K562 (cell line): ENCODE data around the gene PCCA. TPM values are rescaled to one million over a fixed set of nuclear protein-coding genes. Genes with fewer than 3 reads are reported as not detected.
A peak's percentile ranks its signal among the peaks of the same experiment; 100 is the strongest.

Experiments
- ATAC-seq: fragments of 200-7000 bp; cut with Tn5 transposase; 3 replicates; pipeline ENCODE4 v1.9.1; 2020; ENCODE audit warnings: moderate library complexity
- BruUV-seq: library from RNA; stranded (reverse); fragments of 400-500 nt; replicated peaks from 2 replicates; lab custom pipeline; 2021; lab: Mats Ljungman, UMichigan
- CTCF ChIA-PET: fragments of 300-600 bp; formaldehyde crosslinking; extraction: SDS; loops from one replicate; lab custom pipeline; 2021; ENCODE audit warnings: low intra/inter-chr PET ratio; lab: Yijun Ruan, JAX
- POLR2A ChIA-PET: fragments of 300-600, 350-650 bp; sonication (Branson Sonifier 250); formaldehyde crosslinking; extraction: SDS; loops from one replicate; lab custom pipeline; 2021; ENCODE audit warnings: antibody characterized with exemption, inconsistent platforms; lab: Yijun Ruan, JAX
- DNase-seq, 4 experiments: peaks; one replicate each; pipeline versions ENCODE4 v3.0.0 to v3.0.0-alpha.2; 2011 to 2018; ENCODE audit warnings: low spot score in 3 of 4, mixed read lengths in 3 of 4; ENCODE audit errors: extremely low read depth in 1 of 4
- FAIRE-seq: peaks from 2 replicates; lab custom pipeline; 2011; peaks lifted over from hg19 to GRCh38; lab: Jason Lieb, UNC
- H2AFZ ChIP-seq: 2 replicates; pipeline ENCODE4 v1.6.0; 2011; ENCODE audit warnings: low read depth, low read length, control low read depth, inconsistent platforms
- H3K27ac ChIP-seq: fragments of 200-600 bp; 3 replicates; pipeline ENCODE4 v1.8.0; 2011; ENCODE audit warnings: low read depth, mild to moderate bottlenecking, control low read depth, inconsistent platforms, low read length, moderate library complexity, mixed read lengths; ENCODE audit errors: extremely low read depth
- H3K27me3 ChIP-seq, 2 experiments: fragments of 300-600 bp in 1 of 2; 2 replicates in 1 of 2; 3 replicates in 1 of 2; pipeline versions ENCODE4 v1.6.0 to v1.8.0; 2011; ENCODE audit warnings: inconsistent platforms in 2 of 2, low read length in 2 of 2, mild to moderate bottlenecking in 1 of 2, mixed read lengths in 1 of 2, moderate library complexity in 1 of 2; ENCODE audit not compliant: control insufficient read depth in 2 of 2, insufficient read depth in 2 of 2
- H3K36me3 ChIP-seq: fragments of 300-600 bp; 3 replicates; pipeline ENCODE4 v1.8.0; 2011; ENCODE audit warnings: mild to moderate bottlenecking, low read length, inconsistent platforms; ENCODE audit not compliant: control insufficient read depth, insufficient read depth
- H3K4me1 ChIP-seq, 2 experiments: fragments of 200-600 bp in 1 of 2; replicated peaks in 1 of 2; 2 replicates in 1 of 2; 3 replicates in 1 of 2; pipeline versions ENCODE4 v1.5.1 to v1.8.0; 2011; ENCODE audit warnings: inconsistent platforms in 2 of 2, low read length in 2 of 2, mild to moderate bottlenecking in 1 of 2, mixed read lengths in 1 of 2, moderate library complexity in 1 of 2; ENCODE audit not compliant: control insufficient read depth in 2 of 2, insufficient read depth in 2 of 2
- H3K4me2 ChIP-seq: 2 replicates; pipeline ENCODE4 v1.6.1; 2011; ENCODE audit warnings: low read length, control low read depth, inconsistent platforms, mixed read lengths; ENCODE audit not compliant: insufficient read depth
- H3K4me3 ChIP-seq: fragments of 200-600 bp; sonication (generic), shearing (Covaris generic); 2 replicates; pipeline ENCODE4 v1.5.1; 2016; ENCODE audit warnings: control low read depth, inconsistent platforms
- H3K79me2 ChIP-seq: fragments of 200-600 bp; 3 replicates; pipeline ENCODE4 v1.8.0; 2011; ENCODE audit warnings: low read length, inconsistent platforms; ENCODE audit not compliant: control insufficient read depth, insufficient read depth
- H3K9ac ChIP-seq, 2 experiments: 2 replicates each; pipeline versions ENCODE4 v1.6.0 to v1.6.1; 2011; ENCODE audit warnings: low read depth in 2 of 2, low read length in 2 of 2, control low read depth in 1 of 2, inconsistent platforms in 1 of 2, mild to moderate bottlenecking in 1 of 2, mixed read lengths in 1 of 2; ENCODE audit not compliant: insufficient read depth in 1 of 2
- H3K9me1 ChIP-seq: one replicate; pipeline ENCODE4 v1.6.0; 2011; ENCODE audit warnings: inconsistent platforms, mild to moderate bottlenecking, low read length, moderate library complexity; ENCODE audit not compliant: control insufficient read depth, insufficient read depth
- H3K9me3 ChIP-seq: replicated peaks from 2 replicates; pipeline ENCODE4 v1.5.1; 2011; ENCODE audit warnings: low read depth, low read length, inconsistent platforms; ENCODE audit not compliant: control insufficient read depth, insufficient read depth
- H4K20me1 ChIP-seq: replicated peaks from 2 replicates; pipeline ENCODE4 v1.6.1; 2011; ENCODE audit warnings: low read length, inconsistent platforms, mixed read lengths; ENCODE audit not compliant: control insufficient read depth, insufficient read depth
- GMEB1 ChIP-seq: fragments of 250-450 bp; sonication (Bioruptor Pico); IDR thresholded peaks from 2 replicates; pipeline ENCODE4 v1.4.0; 2020; ENCODE audit warnings: mild to moderate bottlenecking
- KLF6 ChIP-seq: fragments of 250-450 bp; sonication (Bioruptor Pico); IDR thresholded peaks from 2 replicates; pipeline ENCODE4 v1.4.0; 2020; ENCODE audit warnings: mild to moderate bottlenecking, moderate library complexity, borderline replicate concordance
- POLR2G ChIP-seq: fragments of 200-400 bp; formaldehyde crosslinking; IDR thresholded peaks from 2 replicates; pipeline ENCODE4 v1.6.1; 2017; ENCODE audit warnings: low read depth, mild to moderate bottlenecking, antibody characterized with exemption, low read length, moderate library complexity
- RUNX1 ChIP-seq: sonication (generic); IDR thresholded peaks from 2 replicates; pipeline ENCODE4 v1.6.1; 2016; ENCODE audit warnings: antibody characterized with exemption, low read depth
- WGBS: fragments of 100-300 bp; shearing (Covaris generic); methylation state at CpG from one replicate; pipeline ENCODE4 v1.1.6; 2016; ENCODE audit warnings: low coverage, mixed read lengths; ENCODE audit not compliant: insufficient coverage; ENCODE audit errors: missing lambda C conversion rate; 5-methylcytosine and 5-hydroxymethylcytosine counted together
- in situ Hi-C: fragments of 300-500 bp; cut with MboI; formaldehyde crosslinking; loops from 4 replicates; pipeline ENCODE4 v1.15.0; 2018; ENCODE audit warnings: inconsistent platforms, mixed read lengths
- intact Hi-C: fragments of 100-400 bp; cut with micrococcal nuclease; formaldehyde crosslinking; loops from 2 replicates; pipeline ENCODE4 v1.14.2; 2022
- polyA plus RNA-seq, 8 experiments: library from polyadenylated mRNA; depleted of rRNA in 4 of 8; stranded (reverse) in 5 of 8; unstranded in 3 of 8; fragments of >200 nt; fragmentation: Nextera tagmentation in 2 of 8; fragmentation: Illumina TruSeq in 1 of 8; extraction: Ambion mirVana in 2 of 8; extraction: Trizol in 1 of 8; gene quantifications; 2 replicates each; pipeline versions ENCODE4 v1.2.1 to v1.2.3, GENCODE V29; 2011 to 2014; ENCODE audit warnings: inconsistent platforms in 1 of 8, missing spikeins in 1 of 8
- total RNA-seq, 7 experiments: library from RNA; depleted of rRNA in 6 of 7; stranded (reverse); fragments of >200 nt in 6 of 7; fragmentation: Illumina TruSeq in 2 of 7; extraction: Trizol in 2 of 7; gene quantifications; 2 replicates each; pipeline versions ENCODE4 v1.2.1 to v1.2.3, GENCODE V29; 2011 to 2021; ENCODE audit warnings: low replicate concordance in 1 of 7

PCCA gene
- total and polyA plus RNA-seq, 9 of the 15 experiments (the other 6 are each of a cell fraction or from before 2014, with no cell fraction given) = 5.2 to 14.1 (median 9.7) TPM

GRCh38 chr13:100532090-100532766 lies 443.3 kb downstream of the PCCA start:
- BruUV-seq = no TSS peak
- no peaks in the 10 kb centered on the region for H3K9me1 ChIP-seq
- intact Hi-C loops (no loop called here), in situ Hi-C loops (loop anchor here (25.0 kb wide), 1 partner anchor 870 kb away; no protein-coding TSS in a partner anchor)
- no peaks in the 10 kb centered on the region for H4K20me1 ChIP-seq
- H3K27me3 ChIP-seq = peaks cover 0 to 7% of the 10 kb centered on the region in 2 experiments; a peak in 3 of 5 replicates
- ATAC-seq (no peak), DNase-seq (no peak), FAIRE-seq (no peak)
- TF ChIP-seq KLF6 (CRISPR knock-in tag) (no peak), POLR2G (peak; percentile 39; the same call in 1 of the 2 replicates), GMEB1 (no peak), RUNX1 (no peak)
- no peak overlapping the region for H2AFZ ChIP-seq
- H3K4me2 ChIP-seq = no peak overlapping the region
- no peak overlapping the region for H3K9ac ChIP-seq
- H3K4me1 ChIP-seq = no peaks in the 10 kb centered on the region
- 66% methylated on average over 19 of the region's 60 CpGs for WGBS
- POLR2A ChIA-PET = no interaction called here
- no peak overlapping the region for H3K4me3 ChIP-seq
- no peak overlapping the region for H3K27ac ChIP-seq
- H3K9me3 ChIP-seq = no peaks in the 10 kb centered on the region
- no peaks in the 10 kb centered on the region for H3K36me3 ChIP-seq
- CTCF ChIA-PET = no interaction called here
- H3K79me2 ChIP-seq = no peaks in the 10 kb centered on the region
